GM23338 (cell line): Measurements from ENCODE around the gene CDKAL1. TPM values are rescaled to one million over a fixed set of nuclear protein-coding genes. Genes with fewer than 3 reads are reported as not detected.
A peak's percentile ranks its signal among the peaks of the same experiment; 100 is the strongest.

ENCODE experiments used
- ATAC-seq: fragments of 200-7000 bp; cut with Tn5 transposase; 3 replicates; pipeline ENCODE4 v1.9.1; 2020
- DNase-seq: peaks from one replicate; pipeline ENCODE4 v3.0.0-alpha.2; 2015; ENCODE audit warnings: low spot score
- H2AFZ ChIP-seq: fragments of 200-600 bp; sonication (generic); 2 replicates; pipeline ENCODE4 v1.8.0; 2016; ENCODE audit warnings: antibody characterized with exemption, mild to moderate bottlenecking, moderate library complexity
- H3F3A ChIP-seq: fragments of 200-600 bp; sonication (generic); replicated peaks from 2 replicates; pipeline ENCODE4 v1.8.0; 2017; ENCODE audit warnings: antibody characterized with exemption, mixed run types, low read depth
- H3K27ac ChIP-seq: fragments of 200-600 bp; sonication (generic); 2 replicates; pipeline ENCODE4 v1.6.1; 2016; ENCODE audit warnings: low read depth
- H3K27me3 ChIP-seq: fragments of 200-600 bp; sonication (generic); 2 replicates; pipeline ENCODE4 v1.8.0; 2016; ENCODE audit warnings: mild to moderate bottlenecking, mixed run types, moderate library complexity; ENCODE audit not compliant: insufficient read depth
- H3K36me3 ChIP-seq: fragments of 200-600 bp; sonication (generic); 2 replicates; pipeline ENCODE4 v1.8.0; 2016; ENCODE audit warnings: mild to moderate bottlenecking; ENCODE audit not compliant: insufficient read depth
- H3K4me1 ChIP-seq: fragments of 200-600 bp; sonication (generic); 2 replicates; pipeline ENCODE4 v1.8.0; 2016; ENCODE audit warnings: mild to moderate bottlenecking, moderate library complexity; ENCODE audit not compliant: insufficient read depth
- H3K4me2 ChIP-seq: fragments of 200-600 bp; sonication (generic); 2 replicates; pipeline ENCODE4 v1.7.1; 2017; ENCODE audit warnings: mixed run types
- H3K4me3 ChIP-seq: fragments of 200-600 bp; sonication (generic); 2 replicates; pipeline ENCODE4 v1.6.1; 2016; ENCODE audit warnings: mixed run types
- H3K79me2 ChIP-seq: fragments of 200-600 bp; sonication (generic); replicated peaks from 2 replicates; pipeline ENCODE4 v1.8.0; 2017; ENCODE audit warnings: mild to moderate bottlenecking; ENCODE audit not compliant: insufficient read depth
- H3K9me2 ChIP-seq: fragments of 200-600 bp; sonication (generic); 2 replicates; pipeline ENCODE4 v1.8.0; 2017; ENCODE audit not compliant: insufficient read depth
- H4K20me1 ChIP-seq: fragments of 200-600 bp; sonication (generic); replicated peaks from 2 replicates; pipeline ENCODE4 v1.8.0; 2017; ENCODE audit warnings: mild to moderate bottlenecking; ENCODE audit not compliant: insufficient read depth
- H3K27ac Mint-ChIP-seq: 2 replicates; pipeline ENCODE4 v1.8.0; 2020; ENCODE audit warnings: inconsistent platforms, mild to moderate bottlenecking, moderate library complexity, mixed read lengths
- H3K27me3 Mint-ChIP-seq: 3 replicates; pipeline ENCODE4 v1.8.0; 2022; ENCODE audit warnings: low read depth, mild to moderate bottlenecking, moderate library complexity, mixed read lengths, inconsistent platforms; ENCODE audit not compliant: insufficient read depth, poor library complexity
- H3K36me3 Mint-ChIP-seq: 3 replicates; pipeline ENCODE4 v1.8.0; 2021; ENCODE audit warnings: low read depth, mild to moderate bottlenecking, inconsistent platforms, moderate library complexity, mixed read lengths
- H3K4me1 Mint-ChIP-seq: 3 replicates; pipeline ENCODE4 v1.8.0; 2020; ENCODE audit warnings: mild to moderate bottlenecking, inconsistent platforms, mixed read lengths
- H3K4me3 Mint-ChIP-seq: 3 replicates; pipeline ENCODE4 v1.8.0; 2021; ENCODE audit warnings: moderate library complexity, mild to moderate bottlenecking, inconsistent platforms, mixed read lengths
- H3K9me3 Mint-ChIP-seq: 3 replicates; pipeline ENCODE4 v1.8.0; 2020; ENCODE audit warnings: moderate library complexity, mild to moderate bottlenecking, inconsistent platforms, mixed read lengths
- CREB1 ChIP-seq: fragments of 250-450 bp; sonication (Bioruptor Pico); IDR thresholded peaks from 2 replicates; pipeline ENCODE4 v1.5.0; 2020; ENCODE audit warnings: low read depth, mild to moderate bottlenecking, moderate library complexity
- CTCF ChIP-seq, 2 experiments: fragments of 200-600 bp in 1 of 2; sonication (generic) in 1 of 2; conservative IDR thresholded peaks; 2 replicates each; pipeline versions ENCODE4 v1.5.1 to v1.6.1; 2016 to 2017; ENCODE audit warnings: antibody characterized with exemption in 2 of 2, low read depth in 2 of 2, mild to moderate bottlenecking in 2 of 2, moderate library complexity in 1 of 2
- ETS1 ChIP-seq: IDR thresholded peaks from 2 replicates; pipeline ENCODE4 v1.6.1; 2016; ENCODE audit warnings: antibody characterized with exemption
- EZH2 ChIP-seq: fragments of 200-600 bp; sonication (generic); IDR thresholded peaks from one replicate; pipeline ENCODE4 v1.8.0; 2017; ENCODE audit warnings: antibody characterized with exemption, mild to moderate bottlenecking, low read depth; ENCODE audit not compliant: unreplicated experiment
- EZH2phosphoT487 ChIP-seq: fragments of 200-600 bp; sonication (generic); IDR thresholded peaks from one replicate; pipeline ENCODE4 v1.8.1; 2018; ENCODE audit warnings: antibody characterized with exemption; ENCODE audit not compliant: unreplicated experiment
- JUNB ChIP-seq: IDR thresholded peaks from one replicate; pipeline ENCODE4 v1.6.1; 2016; ENCODE audit warnings: antibody characterized with exemption; ENCODE audit not compliant: unreplicated experiment
- NANOG ChIP-seq: IDR thresholded peaks from 2 replicates; pipeline ENCODE4 v1.6.1; 2016; ENCODE audit warnings: antibody characterized with exemption, borderline replicate concordance
- POLR2AphosphoS5 ChIP-seq: IDR thresholded peaks from 2 replicates; pipeline ENCODE4 v1.6.1; 2016; ENCODE audit warnings: antibody characterized with exemption, low read depth
- ZNF331 ChIP-seq: fragments of 250-450 bp; sonication (Bioruptor Pico); IDR thresholded peaks from 2 replicates; pipeline ENCODE4 v1.5.0; 2020; ENCODE audit warnings: low read depth, mild to moderate bottlenecking, moderate library complexity
- polyA plus RNA-seq: library from polyadenylated mRNA; unstranded; fragments of >200 nt; fragmentation: Nextera tagmentation; extraction: Ambion mirVana; gene quantifications from 2 replicates; pipeline ENCODE4 v1.2.1, GENCODE V29; 2016
- total RNA-seq: library from RNA; depleted of rRNA; stranded (reverse); fragments of >200 nt; shearing (Covaris generic); gene quantifications from 2 replicates; pipeline ENCODE4 v1.2.3, GENCODE V29; 2014

The CDKAL1 gene
- total and polyA plus RNA-seq, 2 experiments from 2014 or later: 17.8 to 35.0 TPM

GRCh38 chr6:21263531-21264287, 729.5 kb downstream of the CDKAL1 start:
- no peaks in the 10 kb centered on the region for H3F3A ChIP-seq
- no peaks in the 10 kb centered on the region for H3K4me1 ChIP-seq
- no peak for ATAC-seq
- no peaks in the 10 kb centered on the region for H4K20me1 ChIP-seq
- no peaks in the 10 kb centered on the region for H3K36me3 ChIP-seq
- H3K79me2 ChIP-seq: no peaks in the 10 kb centered on the region
- no peaks in the 10 kb centered on the region for H3K27me3 ChIP-seq
- Mint-ChIP-seq H3K27me3 (no peaks in the 10 kb centered on the region), H3K9me3 (peaks cover 3% of the 10 kb centered on the region; the same call in 1 of the 3 replicates), H3K4me1 (peaks cover 4% of the 10 kb centered on the region; the same call in 2 of the 3 replicates), H3K4me3 (no peak overlapping the region), H3K27ac (peak overlapping the region; percentile 17; the same call in 1 of the 2 replicates), H3K36me3 (peaks cover 3% of the 10 kb centered on the region; the same call in 1 of the 3 replicates)
- no peak for DNase-seq
- peak overlapping the region; percentile 84; the same call in 1 of the 2 replicates for H2AFZ ChIP-seq
- H3K9me2 ChIP-seq: peaks cover 9% of the 10 kb centered on the region; the same call in 1 of the 2 replicates
- no peak overlapping the region for H3K27ac ChIP-seq
- no peak overlapping the region for H3K4me3 ChIP-seq
- TF ChIP-seq POLR2AphosphoS5 (no peak), CTCF (conservative IDR thresholded peaks at IDR 0.05; ENCODE audit: low read depth in 2 of 2) (no peak), ETS1 (no peak), EZH2 (no peak), JUNB (no peak)
- H3K4me2 ChIP-seq: no peak overlapping the region

- H3K9me3 Mint-ChIP-seq: peaks cover 3% of the 10 kb centered on the region; the same call in 1 of the 3 replicates
These were observed 730.2 kb downstream of the CDKAL1 start for GRCh38 chr6:21264288-21265033.

More at GRCh38 chr6:21264288-21265033, 730.2 kb downstream of the CDKAL1 start:
- peaks cover 3% of the 10 kb centered on the region; the same call in 1 of the 3 replicates for H3K36me3 Mint-ChIP-seq
- no peak overlapping the region for H3K4me3 Mint-ChIP-seq
- ATAC-seq (no peak), DNase-seq (no peak)
- H3K27me3 Mint-ChIP-seq: no peaks in the 10 kb centered on the region
- peak overlapping the region; percentile 84; the same call in 1 of the 2 replicates for H2AFZ ChIP-seq
- H3F3A ChIP-seq: no peaks in the 10 kb centered on the region
- H3K36me3 ChIP-seq: no peaks in the 10 kb centered on the region
- no peaks in the 10 kb centered on the region for H3K79me2 ChIP-seq
- H3K27me3 ChIP-seq: no peaks in the 10 kb centered on the region
- H3K4me2 ChIP-seq: no peak overlapping the region
- H3K4me1 ChIP-seq: no peaks in the 10 kb centered on the region
- TF ChIP-seq CTCF (conservative IDR thresholded peaks at IDR 0.05; ENCODE audit: low read depth in 2 of 2): no peak
- TF ChIP-seq CREB1 (CRISPR knock-in tag): no peak
- no peak for TF ChIP-seq NANOG
- no peak for TF ChIP-seq EZH2phosphoT487
- TF ChIP-seq ZNF331: no peak
- H3K27ac ChIP-seq: no peak overlapping the region
- no peak overlapping the region for H3K4me3 ChIP-seq
- peaks cover 9% of the 10 kb centered on the region; the same call in 1 of the 2 replicates for H3K9me2 ChIP-seq
- H3K27ac Mint-ChIP-seq: no peak overlapping the region
- H4K20me1 ChIP-seq: no peaks in the 10 kb centered on the region
- H3K4me1 Mint-ChIP-seq: peaks cover 4% of the 10 kb centered on the region; the same call in 2 of the 3 replicates
